OCI-LY1 (cell line): Measurements from ENCODE around the gene IGFN1.

Experiments
- CTCF ChIP-seq: fragments of 200-600 bp; sonication (generic), shearing (Covaris generic); IDR thresholded peaks from 2 replicates; pipeline ENCODE4 v1.5.1; 2017; ENCODE audit warnings: mild to moderate bottlenecking, antibody characterized with exemption, low read length, moderate library complexity, mixed read lengths
- EZH2 ChIP-seq: fragments of 200-600 bp; sonication (generic), shearing (Covaris generic); IDR thresholded peaks from 2 replicates; pipeline ENCODE4 v1.8.0; 2017; ENCODE audit warnings: borderline replicate concordance, mixed run types, mild to moderate bottlenecking, antibody characterized with exemption, low read length, moderate library complexity, mixed read lengths

GRCh38 chr1:201252944-201253371 lies 62.3 kb downstream of the IGFN1 start:
- TF ChIP-seq CTCF (no peak), EZH2 (no peak)
